H1 (cell line): ENCODE data around the gene ZRANB3. TPM values are rescaled to one million over a fixed set of nuclear protein-coding genes. Genes with fewer than 3 reads are reported as not detected.

Experiments used
- CTCF ChIA-PET: fragments of 300-600 bp; sonication (Branson Sonifier 250); formaldehyde crosslinking; loops from one replicate; lab custom pipeline; 2021; ENCODE audit not compliant: partially characterized antibody; lab: Charles Lee
- POLR2A ChIA-PET: fragments of 300-600 bp; sonication (Branson Sonifier 250); formaldehyde crosslinking; loops from one replicate; lab custom pipeline; 2021; ENCODE audit warnings: inconsistent platforms; ENCODE audit not compliant: partially characterized antibody; lab: Charles Lee
- DNase-seq, 2 experiments: peaks; one replicate each; pipeline versions ENCODE4 v3.0.0 to v3.0.0-alpha.2; 2010 to 2022; ENCODE audit warnings: low spot score in 2 of 2, low read depth in 1 of 2, mixed read lengths in 1 of 2
- FAIRE-seq: peaks from 2 replicates; lab custom pipeline; 2011; peaks lifted over from hg19 to GRCh38; lab: Jason Lieb, UNC
- H2AFZ ChIP-seq: 2 replicates; pipeline ENCODE4 v1.8.1; 2012; ENCODE audit warnings: low read length, inconsistent platforms
- H2AK5ac ChIP-seq: 2 replicates; pipeline ENCODE4 v1.6.1; 2013; ENCODE audit warnings: low read depth, low read length
- H2BK120ac ChIP-seq: replicated peaks from 2 replicates; pipeline ENCODE3; 2013; ENCODE audit warnings: low read depth, low read length, inconsistent platforms
- H2BK12ac ChIP-seq: 2 replicates; pipeline ENCODE4 v1.6.1; 2013; ENCODE audit warnings: low read depth, low read length
- H2BK15ac ChIP-seq: 2 replicates; pipeline ENCODE4 v1.6.1; 2013; ENCODE audit warnings: low read length
- H2BK20ac ChIP-seq: 2 replicates; pipeline ENCODE4 v1.6.1; 2013; ENCODE audit warnings: low read length
- H2BK5ac ChIP-seq: 2 replicates; pipeline ENCODE4 v1.6.1; 2013; ENCODE audit warnings: low read depth, low read length
- H3K14ac ChIP-seq: 2 replicates; pipeline ENCODE4 v1.6.1; 2013; ENCODE audit warnings: inconsistent platforms; ENCODE audit not compliant: insufficient read length
- H3K18ac ChIP-seq: 2 replicates; pipeline ENCODE4 v1.6.1; 2013; ENCODE audit warnings: low read length; ENCODE audit errors: extremely low read depth
- H3K23ac ChIP-seq: 2 replicates; pipeline ENCODE4 v1.6.1; 2013; ENCODE audit warnings: inconsistent platforms; ENCODE audit not compliant: insufficient read length
- H3K23me2 ChIP-seq: 2 replicates; pipeline ENCODE4 v1.6.1; 2013; ENCODE audit warnings: low read depth, low read length
- H3K27ac ChIP-seq: 2 replicates; pipeline ENCODE4 v1.6.1; 2011; ENCODE audit warnings: low read depth, low read length, inconsistent platforms
- H3K27me3 ChIP-seq, 4 experiments: replicated peaks in 1 of 4; 1 replicate in 1 of 4; 2 replicates in 3 of 4; pipeline versions ENCODE4 v1.6.1 to v1.8.1; 2011 to 2013; ENCODE audit warnings: low read length in 3 of 4, mild to moderate bottlenecking in 3 of 4, inconsistent platforms in 2 of 4, mixed read lengths in 2 of 4, moderate library complexity in 1 of 4; ENCODE audit not compliant: control insufficient read depth in 3 of 4, insufficient read depth in 3 of 4; ENCODE audit errors: extremely low read depth in 1 of 4
- H3K36me3 ChIP-seq, 4 experiments: 2 replicates each; pipeline versions ENCODE4 v1.6.1 to v1.8.1; 2011 to 2013; ENCODE audit warnings: mild to moderate bottlenecking in 4 of 4, low read length in 3 of 4, moderate library complexity in 2 of 4, control low read depth in 1 of 4, inconsistent platforms in 1 of 4; ENCODE audit not compliant: insufficient read depth in 4 of 4, control insufficient read depth in 2 of 4
- H3K4ac ChIP-seq: replicated peaks from 2 replicates; pipeline ENCODE3; 2013; ENCODE audit warnings: low read length, low read depth, mixed read lengths, inconsistent platforms; ENCODE audit not compliant: insufficient read length
- H3K4me1 ChIP-seq, 4 experiments: replicated peaks in 1 of 4; 1 replicate in 1 of 4; 2 replicates in 3 of 4; pipeline versions ENCODE4 v1.6.1 to v1.8.1; 2011 to 2013; ENCODE audit warnings: low read length in 3 of 4, inconsistent platforms in 2 of 4, mixed read lengths in 1 of 4; ENCODE audit not compliant: insufficient read depth in 4 of 4, control insufficient read depth in 3 of 4
- H3K4me2 ChIP-seq, 2 experiments: 2 replicates each; pipeline versions ENCODE4 v1.6.1 to v1.8.1; 2011 to 2013; ENCODE audit warnings: low read depth in 2 of 2, low read length in 2 of 2, control low read depth in 1 of 2, inconsistent platforms in 1 of 2, mild to moderate bottlenecking in 1 of 2; ENCODE audit not compliant: insufficient read depth in 1 of 2
- H3K4me3 ChIP-seq, 4 experiments: fragments of 200-600, 300-600 bp in 1 of 4; sonication (generic), shearing (Covaris generic), sonication (Bioruptor Twin) in 1 of 4; 2 replicates each; pipeline versions ENCODE4 v1.5.1 to v1.8.1; 2011 to 2016; ENCODE audit warnings: low read length in 4 of 4, low read depth in 3 of 4, control low read depth in 2 of 4, inconsistent platforms in 2 of 4, mild to moderate bottlenecking in 2 of 4, mixed read lengths in 1 of 4, moderate library complexity in 1 of 4; ENCODE audit not compliant: insufficient read depth in 2 of 4; ENCODE audit errors: extremely low read depth in 1 of 4
- H3K56ac ChIP-seq: replicated peaks from 2 replicates; pipeline ENCODE3; 2013; ENCODE audit warnings: low read depth, mild to moderate bottlenecking, mixed read lengths, low read length, inconsistent platforms; ENCODE audit not compliant: insufficient read length
- H3K79me1 ChIP-seq: 2 replicates; pipeline ENCODE4 v1.6.1; 2013; ENCODE audit warnings: low read depth, low read length, control low read depth
- H3K79me2 ChIP-seq, 2 experiments: 2 replicates each; pipeline versions ENCODE4 v1.6.1 to v1.8.1; 2012 to 2013; ENCODE audit warnings: low read length in 2 of 2, mild to moderate bottlenecking in 2 of 2, inconsistent platforms in 1 of 2; ENCODE audit not compliant: insufficient read depth in 2 of 2, control insufficient read depth in 1 of 2
- H3K9ac ChIP-seq, 4 experiments: replicated peaks in 1 of 4; 1 replicate in 1 of 4; 2 replicates in 3 of 4; pipeline versions ENCODE4 v1.6.1 to v1.8.1; 2011 to 2013; ENCODE audit warnings: low read depth in 3 of 4, low read length in 3 of 4, control low read depth in 2 of 4, mild to moderate bottlenecking in 2 of 4, moderate library complexity in 2 of 4, inconsistent platforms in 1 of 4; ENCODE audit errors: extremely low read depth in 1 of 4
- H3K9me3 ChIP-seq, 2 experiments: 2 replicates each; pipeline versions ENCODE4 v1.6.1 to v1.8.1; 2012 to 2013; ENCODE audit warnings: mild to moderate bottlenecking in 2 of 2, moderate library complexity in 2 of 2, control low read depth in 1 of 2, inconsistent platforms in 1 of 2, low read depth in 1 of 2, low read length in 1 of 2, mixed read lengths in 1 of 2; ENCODE audit not compliant: insufficient read depth in 2 of 2
- H4K20me1 ChIP-seq, 2 experiments: replicated peaks in 1 of 2; 2 replicates each; pipeline versions ENCODE3 to v1.8.1; 2011 to 2013; ENCODE audit warnings: inconsistent platforms in 2 of 2, low read length in 2 of 2, mild to moderate bottlenecking in 1 of 2; ENCODE audit not compliant: insufficient read depth in 2 of 2, control insufficient read depth in 1 of 2
- H4K5ac ChIP-seq: 2 replicates; pipeline ENCODE4 v1.6.1; 2013; ENCODE audit warnings: low read length, low read depth, mixed read lengths, inconsistent platforms; ENCODE audit not compliant: insufficient read length
- H4K8ac ChIP-seq: 2 replicates; pipeline ENCODE4 v1.8.0; 2013; ENCODE audit warnings: mild to moderate bottlenecking, moderate library complexity, low read length, inconsistent platforms; ENCODE audit not compliant: insufficient read depth; ENCODE audit errors: extremely low read depth
- H4K91ac ChIP-seq: replicated peaks from 2 replicates; pipeline ENCODE3; 2013; ENCODE audit warnings: low read length, mixed read lengths, inconsistent platforms; ENCODE audit not compliant: insufficient read length
- BACH1 ChIP-seq: IDR thresholded peaks from 2 replicates; pipeline ENCODE4 v1.6.1; 2012; ENCODE audit warnings: low read length, improper control_type of control experiment
- CHD2 ChIP-seq: IDR thresholded peaks from 2 replicates; pipeline ENCODE4 v1.6.1; 2012; ENCODE audit warnings: low read length, improper control_type of control experiment
- EGR1 ChIP-seq: IDR thresholded peaks from 2 replicates; pipeline ENCODE4 v1.6.1; 2011; ENCODE audit warnings: low read depth, low read length, borderline replicate concordance
- EZH2 ChIP-seq: fragments of 200-600 bp; sonication (generic); IDR thresholded peaks from 2 replicates; pipeline ENCODE4 v1.7.1; 2012; ENCODE audit warnings: low read depth, mild to moderate bottlenecking, moderate library complexity, low read length, inconsistent platforms; ENCODE audit not compliant: severe bottlenecking
- JUND ChIP-seq: IDR thresholded peaks from 2 replicates; pipeline ENCODE4 v1.6.1; 2011; ENCODE audit warnings: mild to moderate bottlenecking, improper control_type of control experiment, low read length
- POU5F1 ChIP-seq: IDR thresholded peaks from 2 replicates; pipeline ENCODE4 v1.6.1; 2011; ENCODE audit warnings: low read depth, mild to moderate bottlenecking, low read length, moderate library complexity
- RBBP5 ChIP-seq: IDR thresholded peaks from 2 replicates; pipeline ENCODE4 v1.7.1; 2012; ENCODE audit warnings: low read depth, mild to moderate bottlenecking, inconsistent platforms, low read length, moderate library complexity, borderline replicate concordance
- SIN3A ChIP-seq, 2 experiments: IDR thresholded peaks in 1 of 2; conservative IDR thresholded peaks in 1 of 2; 2 replicates each; pipeline ENCODE4 v1.6.1; 2011 to 2012; ENCODE audit warnings: low read length in 2 of 2, improper control_type of control experiment in 1 of 2, low read depth in 1 of 2, mild to moderate bottlenecking in 1 of 2
- SP4 ChIP-seq: IDR thresholded peaks from 2 replicates; pipeline ENCODE4 v1.6.1; 2012; ENCODE audit warnings: low read length, inconsistent platforms
- SRF ChIP-seq: IDR thresholded peaks from 2 replicates; pipeline ENCODE4 v1.6.1; 2011; ENCODE audit warnings: mild to moderate bottlenecking, low read depth, low read length, moderate library complexity
- TBP ChIP-seq: IDR thresholded peaks from 2 replicates; pipeline ENCODE4 v1.6.1; 2011; ENCODE audit warnings: low read depth, low read length, improper control_type of control experiment
- polyA plus RNA-seq, 7 experiments: library from polyadenylated mRNA; depleted of rRNA in 3 of 7; stranded (reverse) in 5 of 7; unstranded in 2 of 7; fragments of >200 nt in 5 of 7; fragments of 200-250 nt in 2 of 7; gene quantifications; 1 replicate in 5 of 7; 2 replicates in 1 of 7; 4 replicates in 1 of 7; pipeline versions ENCODE4 v1.2.1 to v1.2.3, GENCODE V29; 2011 to 2013; ENCODE audit warnings: missing spikeins in 2 of 7, mixed read lengths in 2 of 7
- total RNA-seq: library from RNA; stranded (reverse); fragmentation: NEBNext Ultra II Directional; extraction: Animal tissue kit (Norgen Biotek cat#: 25700); gene quantifications from 2 replicates; pipeline ENCODE4 v1.2.1, GENCODE V29; 2021
- TF ChIP-seq, protein P1 (sequence below): IDR thresholded peaks from 2 replicates; pipeline ENCODE4 v1.6.1; 2011; ENCODE audit warnings: low read length, improper control_type of control experiment
- TF ChIP-seq, protein P2 (sequence below): IDR thresholded peaks from 2 replicates; pipeline ENCODE4 v1.6.1; 2012; ENCODE audit warnings: low read length, inconsistent platforms

The ZRANB3 gene
- total and polyA plus RNA-seq, 2 of the 8 experiments (the other 6 are each of a cell fraction or from before 2014, with no cell fraction given): 4.5 to 19.3 TPM

DNA sequence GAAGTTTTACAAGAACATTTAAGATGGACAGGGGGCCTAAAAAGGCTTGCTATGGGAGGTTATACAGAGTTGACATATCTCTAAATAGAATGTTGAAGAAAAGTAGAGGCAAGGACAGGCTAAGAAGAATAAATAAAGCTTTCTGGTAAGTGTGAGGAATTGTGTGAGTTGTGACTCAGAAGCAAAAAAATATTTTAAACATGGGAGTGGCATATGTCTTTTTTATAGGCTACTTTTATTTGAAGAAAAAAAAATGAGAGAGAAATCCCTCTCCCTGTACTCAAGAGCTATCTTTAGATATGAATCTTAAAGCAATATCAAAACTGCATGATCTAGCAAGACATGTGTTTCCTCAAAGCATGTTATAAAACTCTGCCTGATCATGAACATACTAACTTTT lies 437.8 kb downstream of the ZRANB3 start:
- no peak overlapping the region for H2BK5ac ChIP-seq
- H2BK20ac ChIP-seq: no peak overlapping the region
- H4K5ac ChIP-seq: no peak overlapping the region
- peaks cover 0 to 11% (median 0%) of the 10 kb centered on the region in 4 experiments; a peak in 3 of 8 replicates for H3K36me3 ChIP-seq
- no peak overlapping the region for H3K4ac ChIP-seq
- H3K23me2 ChIP-seq: no peaks in the 10 kb centered on the region
- H3K9me3 ChIP-seq: no peaks in the 10 kb centered on the region
- H3K14ac ChIP-seq: no peak overlapping the region
- H3K27ac ChIP-seq: no peak overlapping the region
- no peaks in the 10 kb centered on the region for H3K27me3 ChIP-seq
- no peak overlapping the region for H3K18ac ChIP-seq
- H3K4me1 ChIP-seq: no peaks in the 10 kb centered on the region
- H4K91ac ChIP-seq: no peak overlapping the region
- H3K79me2 ChIP-seq: peaks cover 0 to 9% of the 10 kb centered on the region in 2 experiments; a peak in 2 of 4 replicates
- ChIA-PET CTCF (interaction anchor here (0.6 to 1.6 kb wide), 4 partner anchors 11 to 689 kb away, joined by 3 to 4 read pairs (median 4); no protein-coding TSS in a partner anchor), POLR2A (no interaction called here)
- DNase-seq: no peak
- H2BK12ac ChIP-seq: no peak overlapping the region
- no peak for FAIRE-seq
- H3K9ac ChIP-seq: no peak overlapping the region
- no peak overlapping the region for H3K23ac ChIP-seq
- H2BK15ac ChIP-seq: no peak overlapping the region
- no peaks in the 10 kb centered on the region for H4K20me1 ChIP-seq
- no peak overlapping the region for H2BK120ac ChIP-seq
- H2AK5ac ChIP-seq: no peak overlapping the region
- H4K8ac ChIP-seq: no peak overlapping the region
- no peak overlapping the region for H2AFZ ChIP-seq
- H3K4me2 ChIP-seq: no peak overlapping the region
- no peak overlapping the region for H3K4me3 ChIP-seq
- no peak overlapping the region for H3K56ac ChIP-seq
- no peaks in the 10 kb centered on the region for H3K79me1 ChIP-seq
- TF ChIP-seq, protein P1, sequence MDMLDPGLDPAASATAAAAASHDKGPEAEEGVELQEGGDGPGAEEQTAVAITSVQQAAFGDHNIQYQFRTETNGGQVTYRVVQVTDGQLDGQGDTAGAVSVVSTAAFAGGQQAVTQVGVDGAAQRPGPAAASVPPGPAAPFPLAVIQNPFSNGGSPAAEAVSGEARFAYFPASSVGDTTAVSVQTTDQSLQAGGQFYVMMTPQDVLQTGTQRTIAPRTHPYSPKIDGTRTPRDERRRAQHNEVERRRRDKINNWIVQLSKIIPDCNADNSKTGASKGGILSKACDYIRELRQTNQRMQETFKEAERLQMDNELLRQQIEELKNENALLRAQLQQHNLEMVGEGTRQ: no peak
- no peak for TF ChIP-seq BACH1
- TF ChIP-seq EZH2: no peak
- no peak for TF ChIP-seq SP4
- no peak for TF ChIP-seq TBP
- no peak for TF ChIP-seq POU5F1
- TF ChIP-seq SIN3A (conservative IDR thresholded peaks at IDR 0.05 in 1 of 2, IDR thresholded peaks at IDR 0.05 in 1 of 2; ENCODE audit: low read depth in 1 of 2, low read length in 2 of 2): no peak
- TF ChIP-seq JUND: no peak
- TF ChIP-seq RBBP5: no peak
- no peak for TF ChIP-seq CHD2
- no peak for TF ChIP-seq EGR1
- TF ChIP-seq, protein P2, sequence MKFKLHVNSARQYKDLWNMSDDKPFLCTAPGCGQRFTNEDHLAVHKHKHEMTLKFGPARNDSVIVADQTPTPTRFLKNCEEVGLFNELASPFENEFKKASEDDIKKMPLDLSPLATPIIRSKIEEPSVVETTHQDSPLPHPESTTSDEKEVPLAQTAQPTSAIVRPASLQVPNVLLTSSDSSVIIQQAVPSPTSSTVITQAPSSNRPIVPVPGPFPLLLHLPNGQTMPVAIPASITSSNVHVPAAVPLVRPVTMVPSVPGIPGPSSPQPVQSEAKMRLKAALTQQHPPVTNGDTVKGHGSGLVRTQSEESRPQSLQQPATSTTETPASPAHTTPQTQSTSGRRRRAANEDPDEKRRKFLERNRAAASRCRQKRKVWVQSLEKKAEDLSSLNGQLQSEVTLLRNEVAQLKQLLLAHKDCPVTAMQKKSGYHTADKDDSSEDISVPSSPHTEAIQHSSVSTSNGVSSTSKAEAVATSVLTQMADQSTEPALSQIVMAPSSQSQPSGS: no peak
- no peak for TF ChIP-seq SRF
